ENCODE data around the gene ZNF507. TPM values are rescaled to one million over a fixed set of nuclear protein-coding genes. Genes with fewer than 3 reads are reported as not detected.

Gene ZNF507
- total RNA-seq = 23.5 TPM
- 3.4 TPM for polyA plus RNA-seq (ENCODE audit: insufficient read depth, low read depth, low replicate concordance)
- long read RNA-seq, donor 1, partial matches to known transcripts = 0 of 1 reads
- long read RNA-seq, donor 1, other reads (novel, unspliced or antisense) = 0 of 1 reads
- long read RNA-seq, donor 2, partial matches to known transcripts = 0 of 1 reads
- long read RNA-seq, donor 2, other reads (novel, unspliced or antisense) = 0 of 1 reads
- long read RNA-seq, donor 3, partial matches to known transcripts = 6 of 6 reads
- long read RNA-seq, donor 3, other reads (novel, unspliced or antisense) = 0 of 6 reads
- long read RNA-seq, donor 4, full-length matches to known transcripts = 1 of 1 reads
- long read RNA-seq, donor 4, partial matches to known transcripts = 0 of 1 reads
- long read RNA-seq, donor 4, other reads (novel, unspliced or antisense) = 0 of 1 reads
- long read RNA-seq, donor 5, full-length matches to known transcripts = 1 of 1 reads
- long read RNA-seq, donor 5, partial matches to known transcripts = 0 of 1 reads
- long read RNA-seq, donor 5, other reads (novel, unspliced or antisense) = 0 of 1 reads
- long read RNA-seq, donor 6, partial matches to known transcripts = 0 of 1 reads
- long read RNA-seq, donor 6, other reads (novel, unspliced or antisense) = 0 of 1 reads
- long read RNA-seq, donor 7, full-length matches to known transcripts = 1 of 7 reads
- long read RNA-seq, donor 7, partial matches to known transcripts = 4 of 7 reads
- long read RNA-seq, donor 7, other reads (novel, unspliced or antisense) = 2 of 7 reads
- long read RNA-seq, donor 8, full-length matches to known transcripts = 2 of 2 reads
- long read RNA-seq, donor 8, partial matches to known transcripts = 0 of 2 reads
- long read RNA-seq, donor 8, other reads (novel, unspliced or antisense) = 0 of 2 reads
- long read RNA-seq, donor 9 = 0 reads
- long read RNA-seq, donor 10, partial matches to known transcripts = 5 of 5 reads
- long read RNA-seq, donor 10, other reads (novel, unspliced or antisense) = 0 of 5 reads

DNA sequence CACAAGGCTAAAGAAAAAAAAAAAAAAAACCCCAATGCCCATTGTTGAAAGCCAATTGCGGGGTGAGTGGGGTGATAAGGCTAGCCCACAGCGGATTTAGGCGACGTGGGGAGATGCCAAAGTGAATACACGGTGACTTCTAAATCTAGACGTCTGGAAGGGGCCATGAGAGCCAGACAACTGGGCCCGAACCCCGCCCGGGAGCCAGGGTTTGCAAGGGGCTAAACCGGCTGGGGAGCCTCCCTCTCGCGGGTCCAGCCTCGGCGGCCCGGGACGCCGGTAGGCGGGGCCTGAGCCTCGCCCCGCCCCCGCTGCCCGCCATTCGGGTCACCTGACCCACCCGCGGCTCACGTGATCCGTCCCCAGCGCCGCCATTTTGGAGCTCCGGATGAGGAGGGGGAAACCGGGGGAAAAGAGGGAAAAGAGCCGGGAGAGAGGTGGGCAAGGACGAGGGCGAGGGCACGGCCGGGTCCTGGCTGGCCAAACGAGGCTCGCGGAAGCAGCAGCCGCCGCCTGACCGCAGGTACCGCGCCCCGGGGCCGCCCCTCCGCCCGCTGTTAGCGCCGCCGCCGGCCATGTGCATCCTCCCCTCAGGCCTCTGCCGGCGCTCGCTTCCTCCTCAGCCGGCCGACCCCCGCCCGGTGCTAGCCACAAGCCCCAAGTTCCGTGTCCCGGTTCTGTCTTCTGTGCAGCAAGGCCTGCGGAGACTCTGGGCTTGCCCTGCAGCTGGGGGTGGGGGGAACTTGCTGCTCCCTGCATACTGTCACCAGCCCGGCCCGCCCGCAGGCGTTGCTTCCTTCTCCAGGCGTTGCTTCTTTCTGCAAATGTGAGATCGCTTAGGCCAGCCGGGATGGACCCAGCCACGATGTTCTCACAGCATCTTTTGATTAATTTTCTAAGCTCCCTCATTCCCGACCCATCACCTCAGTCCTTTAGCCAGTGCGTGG lies at the start of gene ZNF507:
Gene ZNF507 (plus strand): TSS at position 350 of the 947 bp plus-strand sequence. CDS start 7,221 bp downstream, outside the sequence.
- no peaks in the 10 kb centered on the region for H3K27me3 ChIP-seq (ENCODE audit: control insufficient read depth, insufficient read depth, low read length)
- H3K9me3 ChIP-seq (ENCODE audit: control insufficient read depth in 2 of 3, insufficient read depth in 1 of 3, low read length in 3 of 3) = no peaks in the 10 kb centered on the region
- peak within 1 kb of the TSS; percentile 63 to 78 (median 63) for H3K9ac ChIP-seq (ENCODE audit: low read length in 3 of 3)
- intact Hi-C loops (cut with DNase I) = no loop called here
- H3K4me3 ChIP-seq (ENCODE audit: low read length in 3 of 3) = peak within 1 kb of the TSS; percentile 77 to 94 (median 88)
- DNase-seq (peak; percentile 87 to 94 (median 92)), FAIRE-seq (no peak)
- H3K27ac ChIP-seq (ENCODE audit: low read depth in 2 of 2, low read length in 2 of 2) = peak within 1 kb of the TSS; percentile 72 to 86
- no peak for TF ChIP-seq CTCF (IDR thresholded peaks at IDR 0.05; ENCODE audit: borderline replicate concordance, extremely low read depth, insufficient read depth)
- H3K4me1 ChIP-seq (ENCODE audit: control insufficient read depth in 2 of 3, insufficient read depth in 2 of 3, low read depth in 1 of 3, low read length in 3 of 3) = peaks cover 0 to 12% (median 6%) of the 10 kb centered on the region in 3 donors
- H3K36me3 ChIP-seq (ENCODE audit: control insufficient read depth in 2 of 3, insufficient read depth in 3 of 3, low read length in 3 of 3) = peaks cover 0 to 10% (median 2%) of the 10 kb centered on the region in 3 donors

DNA sequence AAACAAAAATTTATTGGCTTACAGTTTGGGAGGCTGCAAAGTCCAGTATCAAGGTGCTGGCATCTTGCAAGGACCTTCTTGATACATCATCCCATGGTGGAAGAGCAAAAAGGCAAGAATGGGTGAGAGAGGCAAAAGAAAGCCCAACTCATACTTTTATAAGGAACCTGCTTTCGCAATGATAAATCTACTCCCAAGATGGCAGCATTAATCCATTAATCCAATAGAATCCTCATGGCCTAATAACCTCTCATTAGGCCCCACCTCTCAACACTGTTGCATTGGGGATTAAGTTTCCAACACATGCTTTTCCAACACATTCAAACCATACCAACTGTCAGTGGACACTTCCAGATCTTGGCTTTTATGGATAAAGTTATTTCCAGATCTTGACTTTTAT lies 48.7 kb upstream of the ZNF507 start:
- Histone ChIP-seq H3K27me3 (ENCODE audit: control insufficient read depth, insufficient read depth, low read length) (no peaks in the 10 kb centered on the region), H3K4me1 (ENCODE audit: control insufficient read depth in 2 of 3, insufficient read depth in 2 of 3, low read depth in 1 of 3, low read length in 3 of 3) (no peaks in the 10 kb centered on the region), H3K9me3 (ENCODE audit: control insufficient read depth in 2 of 3, insufficient read depth in 1 of 3, low read length in 3 of 3) (peaks cover 0 to 3% (median 0%) of the 10 kb centered on the region in 3 donors), H3K36me3 (ENCODE audit: control insufficient read depth in 2 of 3, insufficient read depth in 3 of 3, low read length in 3 of 3) (no peaks in the 10 kb centered on the region), H3K9ac (ENCODE audit: low read length in 3 of 3) (no peak overlapping the region), H3K4me3 (ENCODE audit: low read length in 3 of 3) (no peak overlapping the region), H3K27ac (ENCODE audit: low read depth in 2 of 2, low read length in 2 of 2) (no peak overlapping the region)
- DNase-seq (no peak), FAIRE-seq (no peak)
- intact Hi-C loops (cut with DNase I) = no loop called here
- TF ChIP-seq CTCF (IDR thresholded peaks at IDR 0.05; ENCODE audit: borderline replicate concordance, extremely low read depth, insufficient read depth) = no peak

- Histone ChIP-seq H3K27ac (ENCODE audit: low read depth in 2 of 2, low read length in 2 of 2) (no peak overlapping the region), H3K9me3 (ENCODE audit: control insufficient read depth in 2 of 3, insufficient read depth in 1 of 3, low read length in 3 of 3) (peaks cover 0 to 12% (median 5%) of the 10 kb centered on the region in 3 donors), H3K27me3 (ENCODE audit: control insufficient read depth, insufficient read depth, low read length) (no peaks in the 10 kb centered on the region), H3K4me1 (ENCODE audit: control insufficient read depth in 2 of 3, insufficient read depth in 2 of 3, low read depth in 1 of 3, low read length in 3 of 3) (no peaks in the 10 kb centered on the region), H3K36me3 (ENCODE audit: control insufficient read depth in 2 of 3, insufficient read depth in 3 of 3, low read length in 3 of 3) (no peaks in the 10 kb centered on the region), H3K9ac (ENCODE audit: low read length in 3 of 3) (no peak overlapping the region), H3K4me3 (ENCODE audit: low read length in 3 of 3) (no peak overlapping the region)
- FAIRE-seq (no peak), DNase-seq (no peak)
- intact Hi-C loops (cut with DNase I) = no loop called here
- TF ChIP-seq CTCF (IDR thresholded peaks at IDR 0.05; ENCODE audit: borderline replicate concordance, extremely low read depth, insufficient read depth) = no peak
These were observed 42.6 kb upstream of the ZNF507 start for GRCh38 chr19:32302778-32303177.

All from kidney (tissue), 22 donors.